Hematopoietic multipotent progenitor cell treated with erythropoietin and hydrocortisone succinate and interleukin-3 and kit ligand, for 8 days (in vitro differentiated cells): ENCODE measurements around the gene DBP.

Source experiments
- DNase-seq: peaks from one replicate; pipeline ENCODE4 v3.0.0-alpha.2; 2015

DBP gene

DNA sequence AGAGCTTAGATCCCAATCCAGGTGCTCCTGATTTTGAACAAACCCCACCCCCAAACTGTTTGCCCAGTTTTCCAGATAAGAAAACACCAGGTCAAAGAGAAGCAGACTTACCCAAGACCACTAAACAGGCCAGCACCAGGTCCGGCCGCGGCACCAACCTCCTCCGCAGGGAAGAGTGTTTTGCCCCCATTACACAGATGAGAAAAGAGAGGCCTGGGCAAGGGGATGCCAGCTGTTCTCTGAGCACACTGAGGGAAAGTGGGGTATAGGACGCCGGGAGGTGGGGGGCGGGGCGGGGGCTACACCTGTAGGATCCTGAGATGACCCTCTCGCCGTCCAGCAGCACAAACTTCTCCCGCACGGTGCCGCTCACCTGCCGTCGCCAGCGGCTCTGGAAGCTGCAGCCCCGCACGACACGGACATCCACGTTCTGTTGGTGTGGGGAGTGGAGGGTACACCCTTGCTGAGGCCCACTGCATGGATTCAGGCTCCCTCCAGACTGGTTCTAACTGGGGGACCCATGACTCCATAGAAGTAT lies 27.5 kb downstream of the DBP start:
- no peak for DNase-seq

DNA sequence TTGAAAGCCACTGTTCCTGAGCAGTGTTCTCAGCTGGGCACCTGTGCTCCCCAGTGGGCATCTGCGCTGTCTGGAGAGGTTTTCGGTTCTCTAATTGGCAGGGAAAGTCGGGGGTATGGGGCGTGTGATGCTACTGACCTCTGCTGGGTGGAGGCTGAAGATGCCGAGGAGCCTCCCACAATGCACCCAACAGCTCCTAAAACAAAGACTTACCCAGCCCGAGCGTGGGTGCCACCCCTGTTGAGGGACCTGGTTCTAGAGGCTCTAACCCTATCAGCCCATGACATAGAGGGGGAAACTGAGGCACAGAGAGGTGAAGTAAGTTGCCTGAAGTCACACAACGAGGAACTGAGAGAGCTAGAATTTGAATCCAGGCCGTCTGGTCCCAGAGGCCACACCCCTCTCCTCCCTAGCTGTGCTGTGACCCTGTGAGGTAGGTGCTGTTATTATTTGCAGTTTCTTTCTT lies 28.3 kb downstream of the DBP start:
- peak; percentile 70 for DNase-seq

DNA sequence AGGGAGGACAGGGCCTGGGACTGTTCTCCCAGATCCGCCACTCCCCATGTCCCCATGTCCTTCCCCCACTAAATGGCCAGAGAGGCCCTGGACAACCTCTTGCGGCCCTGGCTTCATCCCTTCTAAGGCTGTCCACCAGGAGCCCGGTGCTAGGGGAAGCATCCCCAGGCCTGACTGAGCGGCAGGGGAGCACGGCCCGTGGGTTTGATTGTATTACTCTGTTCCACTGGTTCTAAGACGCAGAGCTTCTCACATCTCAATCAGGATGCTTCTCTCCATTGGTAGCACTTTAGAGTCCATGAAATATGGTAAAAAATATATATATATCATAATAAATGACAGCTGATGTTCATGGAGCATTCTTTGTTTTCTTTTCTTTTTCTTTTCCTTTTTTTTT lies 29.8 kb downstream of the DBP start:
- no peak for DNase-seq

DNA sequence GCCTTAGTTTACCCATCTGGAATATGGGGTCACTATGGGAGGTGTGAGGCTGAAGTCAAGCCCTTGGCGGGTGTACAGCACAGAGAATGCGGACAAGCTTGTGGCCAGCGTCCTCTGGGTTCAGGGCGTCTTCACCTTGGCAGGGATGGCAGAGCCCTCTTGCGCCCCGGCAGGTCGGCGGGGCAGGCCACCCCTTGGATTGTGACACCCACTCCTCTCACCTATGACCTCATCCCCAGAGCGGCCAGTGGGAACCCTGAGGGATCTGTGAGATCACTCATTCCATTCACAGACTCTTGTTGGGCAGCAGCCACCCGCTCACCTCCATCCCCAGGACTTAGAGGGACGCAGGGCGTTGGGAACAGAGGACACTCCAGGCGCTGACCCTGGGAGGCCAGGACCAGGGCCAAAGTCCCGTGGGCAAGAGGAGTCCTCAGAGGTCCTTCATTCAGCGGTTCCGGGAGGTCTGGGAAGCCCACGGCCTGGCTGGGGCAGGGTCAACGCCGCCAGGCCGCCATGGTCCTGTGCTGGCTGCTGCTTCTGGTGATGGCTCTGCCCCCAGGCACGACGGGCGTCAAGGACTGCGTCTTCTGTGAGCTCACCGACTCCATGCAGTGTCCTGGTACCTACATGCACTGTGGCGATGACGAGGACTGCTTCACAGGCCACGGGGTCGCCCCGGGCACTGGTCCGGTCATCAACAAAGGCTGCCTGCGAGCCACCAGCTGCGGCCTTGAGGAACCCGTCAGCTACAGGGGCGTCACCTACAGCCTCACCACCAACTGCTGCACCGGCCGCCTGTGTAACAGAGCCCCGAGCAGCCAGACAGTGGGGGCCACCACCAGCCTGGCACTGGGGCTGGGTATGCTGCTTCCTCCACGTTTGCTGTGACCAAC lies 30.5 kb downstream of the DBP start, which contains the start of gene SPACA4:
Gene SPACA4, plus strand, starts transcription at position 280 of the 896 bp plus-strand sequence. Its CDS starts 237 bp downstream, at position 517.
- DNase-seq = no peak

DNA sequence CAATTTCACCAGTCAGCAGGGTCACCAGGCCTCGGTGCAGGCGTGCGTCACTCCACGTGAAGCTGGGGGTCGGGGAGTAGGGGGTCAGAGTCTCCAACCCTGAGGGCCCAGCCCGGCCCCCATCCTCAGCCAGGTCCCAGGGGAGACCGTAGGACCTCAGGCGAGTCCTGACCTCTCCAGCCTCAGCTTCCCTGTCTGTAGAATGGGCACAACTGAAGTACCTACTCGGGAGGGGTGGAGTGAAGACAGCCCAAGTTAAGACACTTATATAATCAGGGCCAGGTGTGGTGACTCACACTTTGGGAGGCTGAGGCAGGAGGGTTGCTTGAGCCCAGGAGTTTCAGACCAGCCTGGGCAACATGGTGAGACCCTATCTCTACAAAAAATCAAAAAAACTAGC lies 33.3 kb downstream of the DBP start:
- DNase-seq = no peak

DNA sequence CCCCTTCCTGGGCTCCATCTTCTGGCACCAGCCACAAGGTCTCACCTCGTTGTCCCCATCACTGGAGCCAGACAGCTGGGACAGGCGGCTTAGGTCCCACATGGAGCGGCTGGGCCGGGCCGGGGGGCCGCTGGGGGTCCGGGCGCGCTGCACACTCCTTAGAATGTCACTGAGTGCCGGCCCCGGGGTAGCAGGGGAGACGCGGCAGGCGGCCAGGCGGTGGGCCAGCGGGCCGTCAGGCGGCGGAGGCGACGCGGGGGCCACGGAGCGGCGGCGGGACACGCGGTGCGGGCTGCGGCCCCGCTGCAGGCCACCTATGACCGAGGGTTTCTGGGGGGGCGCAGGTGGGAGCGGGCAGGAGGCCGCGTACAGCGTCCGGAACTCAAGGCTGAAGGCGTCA lies 33.7 kb downstream of the DBP start:
- no peak for DNase-seq

DNA sequence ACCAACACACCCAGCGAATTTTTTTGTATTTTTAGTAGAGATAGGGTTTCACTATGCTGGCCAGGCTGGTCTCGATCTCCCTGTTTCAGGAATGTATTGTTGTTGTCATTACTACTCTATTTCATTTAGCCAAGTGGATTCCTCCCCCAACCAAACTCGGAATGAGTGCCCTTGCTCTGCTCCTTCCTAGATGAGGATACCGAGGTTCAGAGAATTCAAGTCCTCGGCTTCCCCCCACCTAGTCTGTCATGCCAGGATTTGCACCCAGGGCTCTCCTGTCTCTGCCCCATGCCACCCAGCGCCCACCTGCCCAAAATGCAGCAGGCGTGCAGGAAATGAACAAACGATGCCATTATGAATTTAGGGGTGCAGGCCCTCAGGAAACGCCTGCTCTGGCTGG lies 34.2 kb downstream of the DBP start:
- DNase-seq = no peak

DNA sequence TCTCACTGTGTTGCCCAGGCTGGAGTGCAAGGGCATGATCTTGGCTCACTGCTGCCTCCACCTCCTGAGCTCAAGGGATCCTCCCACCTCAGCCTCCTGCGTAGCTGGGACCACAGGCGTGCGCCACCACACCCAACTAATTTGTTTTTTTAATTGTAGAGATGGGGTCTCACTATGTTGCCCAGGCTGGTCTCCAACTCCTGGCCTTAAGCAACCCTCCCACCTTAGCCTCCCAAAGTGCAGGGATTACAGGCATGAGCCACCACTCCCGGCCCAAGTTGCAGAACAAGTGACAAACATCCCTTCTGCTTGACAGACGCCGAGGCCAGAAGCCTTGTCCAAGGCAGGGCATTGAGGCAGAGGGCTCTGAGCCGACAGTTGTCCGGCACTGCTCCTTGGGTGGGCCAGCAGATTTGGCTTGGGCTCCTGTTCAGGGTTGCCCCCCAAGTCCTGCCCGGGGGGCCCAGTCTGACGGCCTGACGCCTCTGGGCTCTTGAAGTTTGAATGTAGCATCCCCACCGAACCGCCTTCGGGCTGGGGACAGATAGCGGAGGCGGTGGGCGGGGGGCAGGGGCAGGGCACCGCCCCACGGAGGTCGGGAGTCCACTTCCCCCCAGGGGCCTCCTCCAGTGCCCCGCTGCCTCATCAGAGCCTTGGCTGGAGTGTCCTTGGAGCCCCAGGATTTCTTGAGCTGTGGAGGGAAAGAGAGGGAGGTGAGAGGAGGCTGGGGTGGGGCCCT lies 36.3 kb downstream of the DBP start:
- no peak for DNase-seq

DNA sequence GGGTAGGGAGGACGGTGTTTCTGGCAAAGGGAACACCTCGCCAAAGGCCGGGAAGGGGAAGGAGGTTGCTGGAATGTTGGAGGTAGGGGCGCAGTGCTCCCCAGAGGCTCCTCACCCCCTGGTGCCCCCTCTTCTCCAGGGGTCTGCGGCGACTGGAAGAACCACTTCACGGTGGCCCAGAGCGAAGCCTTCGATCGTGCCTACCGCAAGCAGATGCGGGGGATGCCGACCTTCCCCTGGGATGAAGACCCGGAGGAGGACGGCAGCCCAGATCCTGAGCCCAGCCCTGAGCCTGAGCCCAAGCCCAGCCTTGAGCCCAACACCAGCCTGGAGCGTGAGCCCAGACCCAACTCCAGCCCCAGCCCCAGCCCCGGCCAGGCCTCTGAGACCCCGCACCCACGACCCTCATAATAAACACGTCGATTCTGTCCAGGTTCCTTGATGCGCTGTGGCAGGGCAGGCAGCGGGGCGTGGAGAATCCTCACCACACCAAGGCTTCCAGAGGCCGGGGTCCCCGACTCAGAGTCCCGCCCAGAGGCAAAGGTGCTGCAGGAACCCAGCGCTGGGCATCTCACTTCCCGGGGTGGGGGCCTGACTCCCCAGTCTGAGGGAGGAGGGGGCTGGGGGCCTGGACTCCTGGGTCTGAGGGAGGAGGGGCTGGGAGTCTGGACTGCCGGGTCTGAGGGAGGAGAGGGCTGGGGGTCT lies 38.0 kb downstream of the DBP start:
- DNase-seq = no peak

DNA sequence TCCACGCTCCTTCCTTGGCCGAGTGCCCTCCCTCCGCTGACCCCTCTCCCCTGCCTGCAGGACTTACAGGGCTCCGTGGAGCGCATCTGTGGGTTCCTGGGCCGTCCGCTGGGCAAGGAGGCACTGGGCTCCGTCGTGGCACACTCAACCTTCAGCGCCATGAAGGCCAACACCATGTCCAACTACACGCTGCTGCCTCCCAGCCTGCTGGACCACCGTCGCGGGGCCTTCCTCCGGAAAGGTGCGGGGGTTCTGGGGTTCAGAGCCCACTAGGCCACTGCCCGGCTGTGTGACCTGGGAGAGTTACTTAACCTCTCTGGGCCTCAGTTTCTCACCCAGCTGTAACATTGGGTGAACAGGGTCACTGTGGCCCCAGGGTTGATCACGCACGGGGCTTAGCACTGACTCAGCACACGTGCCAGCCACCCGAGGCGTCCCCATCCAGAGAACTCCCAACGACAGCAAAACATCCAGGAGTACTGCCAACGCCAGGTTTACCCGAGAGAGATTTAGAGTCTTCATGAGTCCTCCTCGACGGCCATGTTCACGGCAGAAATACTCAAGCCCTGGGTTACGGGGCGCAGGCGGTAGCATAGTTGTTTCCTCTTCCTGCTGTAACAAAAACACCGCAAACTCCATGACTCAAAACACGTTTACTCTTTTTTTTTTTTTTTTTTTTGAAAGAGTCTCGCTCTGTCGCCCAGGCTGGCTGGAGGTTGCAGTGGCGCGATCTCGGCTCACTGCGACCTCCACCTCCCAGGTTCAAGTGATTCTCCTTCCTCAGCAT lies 40.3 kb downstream of the DBP start:
- no peak for DNase-seq

DNA sequence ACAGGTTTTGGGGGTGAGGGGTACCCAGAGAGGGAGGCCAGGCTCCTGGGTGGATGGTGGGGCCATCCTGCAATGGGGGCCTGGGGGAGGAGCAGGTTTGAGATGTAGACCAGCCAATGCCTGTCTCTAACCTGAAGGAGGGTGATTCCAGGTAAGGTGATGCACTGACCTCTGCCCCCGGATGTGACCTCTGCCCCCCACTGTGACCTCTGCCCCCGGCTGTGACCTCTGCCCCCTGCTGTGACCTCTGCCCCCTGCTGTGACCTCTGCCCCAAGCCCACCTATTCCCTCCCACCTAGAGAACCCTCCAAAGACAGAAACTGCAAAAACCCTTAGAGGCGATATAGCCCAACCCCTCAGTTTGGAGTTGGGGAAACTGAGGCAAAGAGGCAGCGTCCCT lies 40.9 kb downstream of the DBP start:
- no peak for DNase-seq

DNA sequence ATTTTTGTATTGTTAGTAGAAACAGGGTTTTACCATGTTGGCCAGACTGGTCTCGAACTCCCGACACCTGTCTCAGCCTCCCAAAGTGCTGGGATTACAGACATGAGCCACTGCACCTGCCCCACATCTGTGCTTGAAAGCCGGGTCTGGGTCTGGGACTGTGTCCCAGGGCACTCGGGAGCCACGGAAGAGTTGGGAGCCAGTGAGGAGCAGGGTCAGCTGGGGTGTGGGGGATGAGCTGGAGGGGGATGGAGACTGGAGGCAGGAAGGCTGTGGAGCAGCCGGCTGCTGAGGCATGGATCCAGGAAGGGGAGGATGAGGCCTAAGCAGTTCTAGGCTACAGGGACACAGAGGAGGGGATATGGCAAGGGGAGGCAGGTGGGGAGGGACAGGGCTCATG lies 41.3 kb downstream of the DBP start:
- no peak for DNase-seq

DNA sequence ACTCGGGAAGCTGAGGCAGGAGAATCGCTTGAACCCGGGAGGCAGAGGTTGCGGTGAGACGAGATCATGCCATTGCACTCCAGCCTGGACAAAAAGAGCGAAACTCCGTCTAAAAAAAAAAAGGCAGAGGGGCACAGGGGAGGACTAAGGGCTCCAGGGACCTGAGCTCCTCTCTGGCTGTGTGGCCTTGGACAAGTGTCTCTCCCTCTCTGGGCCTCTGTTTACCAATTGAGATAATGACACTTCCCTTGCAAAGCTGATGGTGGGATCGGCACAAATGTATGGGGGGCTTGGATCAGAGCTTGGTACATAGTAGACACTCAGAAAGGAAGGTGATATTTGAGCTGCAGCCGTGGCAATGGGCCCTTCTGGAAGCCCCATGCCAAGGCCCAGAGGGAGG lies 42.0 kb downstream of the DBP start:
- no peak for DNase-seq

DNA sequence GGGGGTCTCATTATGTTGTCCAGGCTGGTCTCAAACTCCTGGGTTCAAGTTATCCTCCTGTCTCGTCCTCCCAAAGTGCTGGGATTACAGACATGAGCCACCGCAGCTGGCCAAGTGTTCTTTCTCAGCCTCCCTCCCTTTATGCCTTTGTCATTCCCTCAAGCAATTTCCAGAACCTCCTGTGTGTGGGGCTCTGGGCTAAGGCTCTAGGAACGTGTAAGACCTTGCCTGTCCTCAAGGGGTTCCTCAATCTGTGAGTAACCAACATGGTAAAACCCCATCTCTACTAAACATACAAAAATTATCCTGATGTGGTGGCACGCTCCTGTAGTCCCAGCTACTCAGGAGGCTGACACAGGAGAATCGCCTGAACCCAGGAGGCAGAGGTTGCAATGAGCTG lies 46.2 kb downstream of the DBP start:
- peak; percentile 48 for DNase-seq

DNA sequence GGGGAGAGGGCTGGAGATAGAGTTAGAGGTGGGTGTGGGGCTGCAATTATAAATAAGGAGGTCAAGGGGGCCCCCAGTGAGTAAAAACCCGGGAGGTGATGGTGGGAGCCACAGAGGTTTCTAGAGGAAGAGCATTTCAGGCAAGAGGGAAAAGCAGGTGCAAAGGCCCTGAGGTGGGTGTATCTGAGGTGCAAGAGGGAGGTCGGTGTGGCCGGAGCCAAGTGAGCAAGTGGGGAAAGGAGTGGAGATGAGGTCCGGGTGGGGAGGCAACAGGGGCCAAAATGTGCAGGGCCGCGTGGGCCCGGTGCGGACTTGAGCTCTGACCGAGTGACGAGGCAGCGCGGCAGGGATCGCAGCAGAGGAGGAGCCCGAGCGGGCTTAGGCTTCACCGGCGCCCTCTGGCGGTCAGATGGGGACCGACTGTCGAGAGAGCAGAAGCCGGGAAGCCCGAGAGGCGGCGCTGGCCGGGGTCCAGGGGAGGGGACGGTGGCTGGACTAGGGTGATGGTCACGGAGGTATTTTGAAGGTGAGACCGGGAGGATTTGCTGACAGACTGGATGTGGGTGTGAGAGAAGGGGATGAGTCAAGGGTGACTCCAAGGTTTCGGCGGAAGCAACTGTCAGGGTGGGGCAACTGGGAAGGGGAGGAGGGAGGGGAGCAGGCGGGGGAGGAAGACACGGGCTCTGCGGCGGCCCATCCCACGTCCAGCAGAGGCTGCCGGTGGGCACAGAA lies 48.3 kb downstream of the DBP start:
- DNase-seq = peak; percentile 90

DNA sequence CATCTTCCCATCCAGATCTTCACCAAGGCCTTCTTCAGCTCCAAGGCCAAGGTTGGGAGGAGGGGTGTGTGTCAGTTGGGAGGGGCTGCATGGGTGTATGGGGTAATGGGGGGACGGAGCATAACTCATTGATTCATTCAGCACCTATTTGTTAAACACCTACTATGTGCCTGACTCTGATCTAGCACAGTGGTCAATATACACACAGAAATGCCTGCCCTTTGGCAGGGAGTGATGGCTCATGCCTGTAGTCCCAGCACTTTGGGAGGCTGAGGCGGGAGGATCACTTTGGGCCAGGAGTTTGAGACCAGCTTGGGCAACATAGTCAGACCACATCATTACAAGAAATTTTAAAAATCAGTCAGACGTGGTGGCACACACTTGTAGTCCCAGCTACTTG lies 49.8 kb downstream of the DBP start:
- no peak for DNase-seq

DNA sequence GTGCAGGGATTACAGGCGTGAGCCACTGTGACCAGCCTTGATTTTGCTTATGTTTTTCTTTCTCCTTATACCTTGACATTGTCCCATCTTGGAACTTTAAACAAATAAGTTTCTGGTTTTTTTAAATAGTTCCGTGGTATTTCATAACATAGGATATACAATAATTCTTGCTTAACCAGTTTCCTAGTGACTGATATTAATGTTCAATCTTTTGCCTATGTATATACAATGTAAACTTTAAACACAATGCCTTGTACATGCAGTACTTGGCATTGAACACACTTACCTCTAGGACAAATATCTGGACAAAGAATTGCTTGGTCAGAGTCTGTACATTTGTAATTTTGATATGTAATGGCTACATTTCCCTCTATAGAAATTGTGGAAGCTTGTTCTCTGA lies 55.0 kb downstream of the DBP start:
- no peak for DNase-seq
